Parathyroid adenoma (tissue), 2 donors: Measurements from ENCODE around the gene IL1RAPL1.

Experiments
- H2AFZ ChIP-seq: fragments of 300-600 bp; sonication (generic); one replicate; pipeline ENCODE4 v1.7.0; 2017; ENCODE audit warnings: antibody characterized with exemption, mild to moderate bottlenecking
- H3K27ac ChIP-seq: fragments of 300-600 bp; sonication (generic); one replicate; pipeline ENCODE4 v1.7.0; 2017
- H3K27me3 ChIP-seq: fragments of 300-600 bp; sonication (generic); one replicate; pipeline ENCODE4 v1.7.0; 2017; ENCODE audit warnings: low read length; ENCODE audit not compliant: control insufficient read depth, insufficient read depth
- H3K36me3 ChIP-seq: fragments of 300-600 bp; sonication (generic); one replicate; pipeline ENCODE4 v1.7.0; 2017; ENCODE audit warnings: low read length; ENCODE audit not compliant: control insufficient read depth, insufficient read depth
- H3K4me1 ChIP-seq: fragments of 300-600 bp; sonication (generic); one replicate; pipeline ENCODE4 v1.7.0; 2017; ENCODE audit warnings: control low read depth
- H3K4me2 ChIP-seq: fragments of 300-600 bp; sonication (generic); one replicate; pipeline ENCODE4 v1.7.0; 2017; ENCODE audit warnings: low read length
- H3K4me3 ChIP-seq: fragments of 300-600 bp; sonication (generic); one replicate; pipeline ENCODE4 v1.7.0; 2017; ENCODE audit warnings: low read depth, low read length
- H3K79me2 ChIP-seq: fragments of 300-600 bp; sonication (generic); one replicate; pipeline ENCODE4 v1.7.0; 2017; ENCODE audit warnings: control low read depth
- H3K9ac ChIP-seq: fragments of 300-600 bp; sonication (generic); one replicate; pipeline ENCODE4 v1.7.0; 2017; ENCODE audit warnings: mild to moderate bottlenecking
- H3K9me3 ChIP-seq: fragments of 300-600 bp; sonication (generic); one replicate; pipeline ENCODE4 v1.7.0; 2017; ENCODE audit warnings: low read length; ENCODE audit not compliant: control insufficient read depth
- CTCF ChIP-seq: fragments of 300-600 bp; sonication (generic); IDR thresholded peaks from one replicate; pipeline ENCODE4 v1.7.0; 2017; ENCODE audit warnings: antibody characterized with exemption, mild to moderate bottlenecking
- donor health status: primary hyperparathyroidism.

Gene IL1RAPL1

GRCh38 chrX:29225670-29226069 lies 638.4 kb downstream of the IL1RAPL1 start:
- H3K4me3 ChIP-seq: no peak overlapping the region
- no peaks in the 10 kb centered on the region for H3K36me3 ChIP-seq
- TF ChIP-seq CTCF: no peak
- H3K79me2 ChIP-seq: no peaks in the 10 kb centered on the region
- no peak overlapping the region for H2AFZ ChIP-seq
- H3K9me3 ChIP-seq: no peaks in the 10 kb centered on the region
- no peaks in the 10 kb centered on the region for H3K27me3 ChIP-seq
- H3K27ac ChIP-seq: no peak overlapping the region
- H3K4me1 ChIP-seq: no peaks in the 10 kb centered on the region
- no peak overlapping the region for H3K4me2 ChIP-seq
- no peak overlapping the region for H3K9ac ChIP-seq

- TF ChIP-seq CTCF: no peak
- no peak overlapping the region for H3K9ac ChIP-seq
- no peak overlapping the region for H3K4me3 ChIP-seq
- no peak overlapping the region for H3K4me2 ChIP-seq
- no peak overlapping the region for H3K27ac ChIP-seq
- no peaks in the 10 kb centered on the region for H3K79me2 ChIP-seq
- H3K27me3 ChIP-seq: no peaks in the 10 kb centered on the region
- H3K9me3 ChIP-seq: no peaks in the 10 kb centered on the region
- H2AFZ ChIP-seq: no peak overlapping the region
- H3K4me1 ChIP-seq: no peaks in the 10 kb centered on the region
- no peaks in the 10 kb centered on the region for H3K36me3 ChIP-seq
These were observed 642.6 kb downstream of the IL1RAPL1 start for GRCh38 chrX:29229802-29230201.

GRCh38 chrX:29231800-29232199 lies 644.6 kb downstream of the IL1RAPL1 start:
- Histone ChIP-seq H3K9me3 (no peaks in the 10 kb centered on the region), H3K27ac (no peak overlapping the region), H3K27me3 (no peaks in the 10 kb centered on the region), H3K9ac (no peak overlapping the region), H2AFZ (no peak overlapping the region), H3K36me3 (no peaks in the 10 kb centered on the region), H3K79me2 (no peaks in the 10 kb centered on the region), H3K4me3 (no peak overlapping the region), H3K4me1 (no peaks in the 10 kb centered on the region), H3K4me2 (no peak overlapping the region)
- no peak for TF ChIP-seq CTCF

GRCh38 chrX:29233592-29234183 lies 646.4 kb downstream of the IL1RAPL1 start:
- H3K79me2 ChIP-seq: no peaks in the 10 kb centered on the region
- H3K36me3 ChIP-seq: no peaks in the 10 kb centered on the region
- H3K4me2 ChIP-seq: no peak overlapping the region
- no peak overlapping the region for H2AFZ ChIP-seq
- no peak for TF ChIP-seq CTCF
- H3K4me1 ChIP-seq: no peaks in the 10 kb centered on the region
- H3K27me3 ChIP-seq: no peaks in the 10 kb centered on the region
- no peak overlapping the region for H3K4me3 ChIP-seq
- H3K9me3 ChIP-seq: no peaks in the 10 kb centered on the region
- H3K27ac ChIP-seq: no peak overlapping the region
- no peak overlapping the region for H3K9ac ChIP-seq

GRCh38 chrX:29237972-29238371 lies 650.7 kb downstream of the IL1RAPL1 start:
- H3K4me3 ChIP-seq: no peak overlapping the region
- H3K4me1 ChIP-seq: no peaks in the 10 kb centered on the region
- no peak overlapping the region for H3K4me2 ChIP-seq
- no peak overlapping the region for H3K27ac ChIP-seq
- H3K79me2 ChIP-seq: no peaks in the 10 kb centered on the region
- H3K27me3 ChIP-seq: no peaks in the 10 kb centered on the region
- no peak overlapping the region for H3K9ac ChIP-seq
- H2AFZ ChIP-seq: no peak overlapping the region
- no peaks in the 10 kb centered on the region for H3K9me3 ChIP-seq
- no peak for TF ChIP-seq CTCF
- no peaks in the 10 kb centered on the region for H3K36me3 ChIP-seq
